ENCODE data around the gene MYO19.
"Not testable (repeated sequence)": the region's sequence is repeated elsewhere in the genome, so short reads cannot be mapped to it uniquely, and the experiment has no call there.

MYO19 gene

DNA sequence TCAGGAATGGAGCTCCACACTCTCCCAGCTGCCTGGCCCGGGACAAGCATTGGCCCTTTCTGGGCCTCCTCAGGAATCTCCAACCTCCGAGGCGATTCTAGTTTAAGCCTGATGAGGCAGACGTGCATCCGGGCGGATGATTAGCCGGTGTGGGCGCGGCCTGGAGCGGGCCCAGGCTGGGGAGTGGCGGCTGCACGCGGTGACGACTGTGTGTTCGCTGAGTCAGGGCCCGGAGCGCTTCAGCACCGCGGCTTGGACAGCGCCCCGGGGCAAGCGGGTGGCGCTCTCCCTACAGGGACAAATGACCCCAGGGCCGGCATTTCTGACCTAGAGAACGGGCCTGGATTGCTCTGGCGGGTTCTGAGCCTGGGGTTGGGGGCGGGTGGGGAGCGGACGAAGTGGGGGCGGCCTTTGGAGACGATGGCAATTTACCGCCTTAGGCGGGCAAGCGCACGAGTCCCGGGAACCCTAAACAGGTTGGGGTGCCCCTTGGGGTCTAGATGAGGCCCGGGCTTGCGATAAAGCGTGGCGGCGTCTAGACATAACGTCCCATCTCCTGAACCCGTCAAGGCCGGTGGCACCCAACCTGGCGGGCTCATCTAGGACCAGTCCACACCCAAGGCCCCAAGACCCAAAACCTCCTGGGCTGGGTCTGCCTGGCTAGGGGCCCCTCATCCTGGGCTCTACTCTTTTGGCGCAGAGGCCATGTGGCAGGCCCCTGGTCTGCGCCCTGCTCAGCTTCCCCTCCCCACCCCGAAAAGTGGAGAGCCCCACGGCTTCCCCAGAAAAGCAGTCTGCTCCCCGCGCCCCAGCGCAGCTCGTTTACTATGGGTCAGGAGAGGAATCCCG, 70.5 kb downstream of the MYO19 start:
- DNase-seq (ENCODE audit: low read depth), result peak; percentile 86

DNA sequence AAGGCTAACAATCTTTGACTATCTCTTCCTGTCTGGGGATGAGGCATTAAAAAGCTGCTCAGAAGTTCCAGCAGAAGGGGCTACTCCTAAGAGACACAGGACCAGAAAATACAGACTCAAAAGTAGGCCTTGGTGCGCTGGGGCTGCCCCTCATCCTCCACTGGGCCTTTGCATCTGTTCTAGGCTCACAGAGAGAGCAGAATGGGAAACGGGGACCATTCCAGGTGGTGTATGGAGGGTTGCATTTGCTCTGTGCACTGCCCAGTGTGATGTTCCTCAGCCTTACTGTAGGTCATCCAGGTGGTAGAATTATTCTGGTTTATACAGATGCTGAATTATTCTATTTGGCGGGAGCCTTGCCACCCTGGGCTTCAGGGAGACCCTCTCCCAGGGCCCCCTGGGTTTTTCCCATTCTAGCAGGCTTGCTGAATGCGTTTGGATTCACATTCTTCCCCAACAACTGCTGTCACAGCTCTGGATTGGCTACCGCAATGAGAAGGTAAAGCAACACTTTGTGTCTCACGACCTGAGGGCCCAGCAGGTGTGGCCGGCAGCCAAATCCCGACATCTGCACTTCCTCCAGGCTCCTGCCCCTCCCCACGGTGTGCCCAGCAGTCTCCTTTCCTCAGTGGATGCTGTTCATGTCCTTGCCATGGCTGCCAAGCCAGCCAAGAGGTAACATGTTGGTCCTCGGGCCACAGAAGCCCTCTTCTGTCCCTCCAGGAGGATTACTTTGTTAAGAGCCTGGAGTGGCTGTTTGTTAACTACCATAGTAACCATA, 73.1 kb downstream of the MYO19 start:
- DNase-seq (ENCODE audit: low read depth), result no peak

DNA sequence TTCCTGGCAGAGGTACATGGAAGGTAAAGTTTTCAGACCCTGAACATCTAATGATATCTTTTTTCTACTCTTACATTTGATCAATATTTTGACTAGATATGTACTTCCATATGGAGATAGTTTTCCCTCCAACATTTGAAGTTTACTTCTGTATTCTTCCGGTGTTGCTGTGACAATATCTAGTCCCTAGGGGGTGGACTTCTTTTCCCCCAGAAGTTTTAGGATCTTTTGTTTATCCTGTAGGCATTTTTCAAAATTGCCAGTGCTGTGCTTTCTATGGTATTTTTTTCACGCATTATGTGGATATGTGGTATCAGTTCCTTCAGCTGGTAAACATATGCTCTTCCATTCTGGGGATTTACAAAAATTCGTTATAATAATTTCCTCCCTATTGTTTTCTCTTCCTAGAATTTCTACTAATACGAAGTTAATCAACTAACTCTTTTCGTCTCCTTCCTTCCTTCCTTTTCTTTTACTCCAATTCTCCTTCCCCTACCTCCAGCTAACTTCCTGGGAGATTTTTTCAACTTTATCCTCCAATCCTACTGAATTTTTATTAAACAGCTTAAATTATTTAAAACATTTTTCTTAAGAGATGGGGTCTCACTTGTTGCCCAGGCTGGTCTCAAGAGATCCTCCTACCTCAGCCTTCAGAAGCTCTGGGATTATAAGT, 74.3 kb downstream of the MYO19 start:
- no peak for DNase-seq (ENCODE audit: low read depth)

DNA sequence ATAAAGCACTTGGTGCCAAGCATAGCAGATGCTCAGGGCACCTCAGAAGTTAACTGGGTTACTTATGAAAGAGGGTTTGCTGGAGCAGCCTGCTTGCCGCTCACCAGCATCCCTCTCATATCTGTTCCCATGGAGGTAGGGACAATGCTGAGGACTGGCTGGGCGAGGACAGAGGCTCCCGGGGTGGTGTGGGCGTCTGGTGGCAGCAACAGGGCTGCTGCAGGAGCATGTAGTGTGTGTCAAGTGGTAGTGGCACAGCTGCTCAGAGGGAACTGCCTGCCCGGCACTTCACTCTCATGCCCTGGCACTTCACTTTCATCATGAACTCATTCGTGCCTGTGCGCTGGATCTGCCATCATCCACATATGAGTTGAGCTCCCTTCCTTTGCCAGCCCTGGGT, 75.1 kb downstream of the MYO19 start:
- no peak for DNase-seq (ENCODE audit: low read depth)

DNA sequence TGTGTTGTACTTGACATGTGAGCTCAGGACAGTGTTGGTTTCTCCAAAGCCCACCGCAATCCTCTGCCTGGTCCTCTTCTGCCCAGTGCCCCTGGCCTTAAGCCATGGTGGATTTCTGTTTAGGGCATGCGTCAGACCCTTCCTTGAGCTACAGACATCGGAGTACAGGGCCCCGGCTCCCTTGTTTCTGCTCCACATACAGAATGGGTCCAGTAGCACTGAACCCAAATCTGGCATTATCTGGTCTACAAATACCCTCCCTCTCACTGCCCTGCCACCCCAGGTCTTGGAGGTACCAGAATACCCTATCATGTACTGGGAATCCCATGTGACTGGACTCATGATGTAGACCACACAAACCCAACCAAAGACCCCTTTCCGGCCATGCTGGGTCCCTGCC, 75.6 kb downstream of the MYO19 start:
- no peak for DNase-seq (ENCODE audit: low read depth)

DNA sequence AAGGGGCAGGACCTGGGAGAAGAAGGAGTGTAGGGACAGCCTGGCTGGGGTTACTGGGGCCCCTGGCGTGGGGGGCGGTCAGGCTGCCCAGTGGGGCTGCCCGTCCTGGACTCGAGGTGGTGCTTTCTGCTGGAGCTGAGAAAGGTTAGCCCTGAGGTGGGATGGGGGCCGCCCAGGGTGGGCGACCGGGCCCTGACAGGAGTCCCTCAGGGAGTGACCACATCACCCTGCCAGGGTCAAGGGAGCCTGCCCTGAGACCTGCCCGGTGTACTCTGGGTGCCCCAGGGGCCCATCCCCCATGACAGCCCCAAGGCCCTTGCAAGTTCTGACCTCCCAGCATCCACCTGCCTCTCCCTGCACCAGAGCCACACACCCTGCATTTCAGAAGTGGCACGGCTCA, 77.0 kb downstream of the MYO19 start:
- DNase-seq (ENCODE audit: low read depth), result not testable (repeated sequence)

DNA sequence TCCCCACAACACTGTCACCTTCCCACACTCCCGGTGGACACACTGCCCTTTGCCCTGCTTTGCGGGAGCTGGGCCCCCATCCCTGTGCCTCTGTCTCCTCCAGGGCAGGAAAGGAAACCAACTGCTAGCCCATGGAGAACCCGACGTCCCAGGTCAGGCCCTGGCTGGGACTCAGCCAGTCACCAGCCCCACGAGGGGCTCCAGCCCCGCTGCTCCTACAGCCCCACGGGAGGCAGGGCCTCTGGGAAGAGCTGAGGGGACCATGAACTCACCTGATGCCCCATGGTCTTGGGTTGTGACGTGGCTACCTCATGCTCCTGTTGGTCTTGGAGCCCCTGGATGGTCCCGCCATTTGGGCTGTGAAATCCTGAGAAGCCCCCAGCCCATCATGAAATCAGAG, 81.8 kb downstream of the MYO19 start:
- DNase-seq (ENCODE audit: low read depth), result not testable (repeated sequence)

DNA sequence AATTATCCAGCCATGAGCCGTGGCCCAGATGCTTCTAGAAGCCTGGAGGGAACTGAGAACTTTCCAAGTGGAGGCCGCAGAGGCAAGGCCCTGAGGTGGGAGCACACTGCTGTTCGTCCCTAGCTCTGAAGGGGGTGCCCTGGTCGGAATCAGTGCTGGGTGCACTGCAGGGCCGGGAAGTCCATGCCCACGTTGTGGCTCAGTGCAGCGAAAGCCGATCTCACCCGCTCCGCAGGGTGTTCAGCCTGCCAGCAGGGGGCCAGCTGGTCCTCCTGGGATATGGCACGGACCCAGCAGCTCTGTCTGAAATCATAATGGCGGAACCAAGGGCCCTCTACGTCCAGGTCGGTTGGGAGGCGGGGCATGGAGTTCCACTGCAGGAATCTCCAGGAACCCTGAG, 84.7 kb downstream of the MYO19 start:
- DNase-seq (ENCODE audit: low read depth), result not testable (repeated sequence)

Measured in iris pigment epithelial cell (primary cell).